Psoas muscle (tissue), 8 donors: ENCODE measurements around the gene RBM26. TPM values are rescaled to one million over a fixed set of nuclear protein-coding genes. Genes with fewer than 3 reads are reported as not detected.

Experiments used
- ATAC-seq, 4 donors: fragments of 200-7000 bp; cut with Tn5 transposase; one replicate each; pipeline ENCODE4 v1.9.1; 2020; ENCODE audit warnings: moderate library complexity in 3 of 4, mild to moderate bottlenecking in 2 of 4
- DNase-seq, 2 donors: peaks; one replicate each; pipeline ENCODE4 v3.0.0-alpha.2; 2020
- H3K27ac ChIP-seq: fragments of 200-600 bp; one replicate; pipeline ENCODE4 v1.8.0; 2022
- H3K27me3 ChIP-seq, 3 donors: fragments of 200-600 bp in 1 of 3; one replicate each; pipeline versions ENCODE4 v1.6.1 to v1.8.0; 2013 to 2022; ENCODE audit warnings: low read length in 2 of 3, mild to moderate bottlenecking in 2 of 3, moderate library complexity in 1 of 3; ENCODE audit not compliant: insufficient read depth in 3 of 3
- H3K36me3 ChIP-seq, 2 donors: fragments of 200-600 bp in 1 of 2; one replicate each; pipeline versions ENCODE4 v1.6.1 to v1.8.0; 2013 to 2022; ENCODE audit warnings: low read depth in 1 of 2, mild to moderate bottlenecking in 1 of 2, moderate library complexity in 1 of 2; ENCODE audit not compliant: insufficient read depth in 1 of 2
- H3K4me1 ChIP-seq: fragments of 200-600 bp; one replicate; pipeline ENCODE4 v1.8.0; 2022
- H3K4me3 ChIP-seq: fragments of 200-600 bp; one replicate; pipeline ENCODE4 v1.8.0; 2022; ENCODE audit warnings: mild to moderate bottlenecking
- H3K9me3 ChIP-seq: fragments of 200-600 bp; one replicate; pipeline ENCODE4 v1.8.0; 2022
- CTCF ChIP-seq: fragments of 200-600 bp; IDR thresholded peaks from one replicate; pipeline ENCODE4 v1.8.0; 2022; ENCODE audit warnings: antibody characterized with exemption
- WGBS, 3 donors: extraction: QIAGEN DNeasy Blood & Tissue Kit; methylation state at CpG; one replicate each; pipeline versions ENCODE4 v1.1.6 to v1.1.7; 2013; 5-methylcytosine and 5-hydroxymethylcytosine counted together
- intact Hi-C, 2 donors: fragments of 100-400 bp; cut with DNase I; formaldehyde crosslinking; loops; one replicate each; pipeline versions ENCODE4 v1.11.0 to v1.14.2; 2022
- polyA plus RNA-seq, 3 donors: library from polyadenylated mRNA; stranded (reverse); fragments of 200-250 nt; gene quantifications; one replicate each; pipeline ENCODE4 v1.2.3, GENCODE V29; 2013
- total RNA-seq, 4 donors: library from RNA; stranded (reverse); fragmentation: NEBNext Ultra II Directional in 2 of 4; extraction: Animal tissue kit (Norgen Biotek cat#: 25700) in 2 of 4; gene quantifications; one replicate each; pipeline versions ENCODE4 v1.2.1 to v1.2.4, GENCODE V29; 2021 to 2023
- donor health status: healthy with polysubstance abuse.
- donor health status: DM: no; HTN: no; CAD: no; lungs with moderate emphysema.
- donor health status: Bipolar disorder and iron deficiency.
- donor health status: healthy.
- donor health status: DM: yes; HTN: yes; CAD: no.
- donor health status: DM: no; HTN: no; CAD: no.
- donor health status: DM: no; HTN: no; CAD: no.
- donor health status: DM: yes; HTN: yes; CAD: no.

RBM26 gene
- total and polyA plus RNA-seq, 7 donors, result 9.6 to 36.5 (median 23.7) TPM

- TF ChIP-seq CTCF, result no peak
- intact Hi-C loops, result no loop called here
- ATAC-seq (no peak), DNase-seq (no peak)
- H3K36me3 ChIP-seq, result no peaks in the 10 kb centered on the region
- H3K9me3 ChIP-seq, result no peaks in the 10 kb centered on the region
- no peak overlapping the region for H3K4me3 ChIP-seq
- H3K27ac ChIP-seq, result no peak overlapping the region
- H3K27me3 ChIP-seq, result no peaks in the 10 kb centered on the region
- H3K4me1 ChIP-seq, result no peaks in the 10 kb centered on the region
- WGBS, 3 donors, result 81 to 92% (median 83%) methylated on average over 1 of the region's 1 CpG
Measured at GRCh38 chr13:79435561-79435990, 29.5 kb upstream of the RBM26 start.

- Histone ChIP-seq H3K4me3 (no peak overlapping the region), H3K36me3 (no peaks in the 10 kb centered on the region), H3K27me3 (no peaks in the 10 kb centered on the region), H3K27ac (no peak overlapping the region), H3K4me1 (no peaks in the 10 kb centered on the region), H3K9me3 (no peaks in the 10 kb centered on the region)
- DNase-seq (no peak), ATAC-seq (no peak)
- WGBS, 3 donors, result 18 to 30% (median 19%) methylated on average over 1 of the region's 1 CpG
- no peak for TF ChIP-seq CTCF
- intact Hi-C loops, result loop anchor here in 1 of 2 donors (5.0 kb wide), 1 partner anchor 43 kb away; no protein-coding TSS in a partner anchor
Measured at GRCh38 chr13:79434556-79434955, 28.5 kb upstream of the RBM26 start.

- Histone ChIP-seq H3K36me3 (no peaks in the 10 kb centered on the region), H3K9me3 (no peaks in the 10 kb centered on the region), H3K27ac (no peak overlapping the region), H3K4me3 (no peak overlapping the region), H3K4me1 (no peaks in the 10 kb centered on the region), H3K27me3 (no peaks in the 10 kb centered on the region)
- 74 to 75% (median 75%) methylated on average over 11 of the region's 11 CpGs for WGBS, 3 donors
- intact Hi-C loops, result loop anchor here in 1 of 2 donors (5.0 kb wide), 1 partner anchor 44 kb away; no protein-coding TSS in a partner anchor
- ATAC-seq, result peak in 1 of 4 donors; percentile 64
- no peak for TF ChIP-seq CTCF
- DNase-seq, result peak in 1 of 2 donors; percentile 40
Measured at GRCh38 chr13:79432992-79433391, 26.9 kb upstream of the RBM26 start.

- ATAC-seq, result no peak
- WGBS, 3 donors, result 79 to 86% (median 84%) methylated on average over 6 of the region's 6 CpGs
- no peaks in the 10 kb centered on the region for H3K9me3 ChIP-seq
- H3K4me3 ChIP-seq, result no peak overlapping the region
- intact Hi-C loops, result loop anchor here in 1 of 2 donors (5.0 kb wide), 1 partner anchor 45 kb away; no protein-coding TSS in a partner anchor
- no peak for DNase-seq
- no peak overlapping the region for H3K27ac ChIP-seq
- no peaks in the 10 kb centered on the region for H3K27me3 ChIP-seq
- TF ChIP-seq CTCF, result no peak
- no peaks in the 10 kb centered on the region for H3K4me1 ChIP-seq
- no peaks in the 10 kb centered on the region for H3K36me3 ChIP-seq
Measured at GRCh38 chr13:79432086-79432485, 26.0 kb upstream of the RBM26 start.

- Histone ChIP-seq H3K27ac (no peak overlapping the region), H3K9me3 (no peaks in the 10 kb centered on the region), H3K27me3 (no peaks in the 10 kb centered on the region), H3K4me1 (no peaks in the 10 kb centered on the region), H3K36me3 (no peaks in the 10 kb centered on the region), H3K4me3 (no peak overlapping the region)
- TF ChIP-seq CTCF, result no peak
- intact Hi-C loops, result no loop called here
- no peak for ATAC-seq
- no peak for DNase-seq
Measured at GRCh38 chr13:79429309-79429708, 23.3 kb upstream of the RBM26 start.
